ENCODE results near the gene PSMB2.
"Not testable (repeated sequence)": the region's sequence is repeated elsewhere in the genome, so short reads cannot be mapped to it uniquely, and the experiment has no call there.

PSMB2 gene

GRCh38 chr1:35592991-35593769 is 48.1 kb downstream of the PSMB2 start:
- DNase-seq (ENCODE audit: low read depth): no peak

GRCh38 chr1:35591211-35591610 is 50.1 kb downstream of the PSMB2 start:
- DNase-seq (ENCODE audit: low read depth): no peak

GRCh38 chr1:35590476-35591040 is 50.8 kb downstream of the PSMB2 start:
- no peak for DNase-seq (ENCODE audit: low read depth)

GRCh38 chr1:35589516-35590427 is 51.6 kb downstream of the PSMB2 start:
- no peak for DNase-seq (ENCODE audit: low read depth)

GRCh38 chr1:35588197-35588910 is 53.0 kb downstream of the PSMB2 start:
- DNase-seq (ENCODE audit: low read depth): no peak

GRCh38 chr1:35587736-35588135 is 53.6 kb downstream of the PSMB2 start:
- no peak for DNase-seq (ENCODE audit: low read depth)

GRCh38 chr1:35586808-35587207 is 54.5 kb downstream of the PSMB2 start:
- no peak for DNase-seq (ENCODE audit: low read depth)

GRCh38 chr1:35585805-35586204 is 55.5 kb downstream of the PSMB2 start:
- DNase-seq (ENCODE audit: low read depth): not testable (repeated sequence)

GRCh38 chr1:35585281-35585680 is 56.0 kb downstream of the PSMB2 start:
- DNase-seq (ENCODE audit: low read depth): no peak

- not testable (repeated sequence) for DNase-seq (ENCODE audit: low read depth)
Measured at GRCh38 chr1:35581621-35582020, 59.7 kb downstream of the PSMB2 start.

- DNase-seq (ENCODE audit: low read depth): no peak
Measured at GRCh38 chr1:35580949-35581388, 60.4 kb downstream of the PSMB2 start.

- peak; percentile 55 for DNase-seq (ENCODE audit: low read depth)
Measured at GRCh38 chr1:35577071-35577998, 64.0 kb downstream of the PSMB2 start.

GRCh38 chr1:35576766-35577070 is 64.6 kb downstream of the PSMB2 start:
- DNase-seq (ENCODE audit: low read depth): not testable (repeated sequence)

- no peak for DNase-seq (ENCODE audit: low read depth)
Measured at GRCh38 chr1:35576061-35576765, 65.1 kb downstream of the PSMB2 start.

GRCh38 chr1:35575416-35575958 is 65.8 kb downstream of the PSMB2 start:
- no peak for DNase-seq (ENCODE audit: low read depth)

GRCh38 chr1:35574655-35575415 is 66.5 kb downstream of the PSMB2 start:
- DNase-seq (ENCODE audit: low read depth): no peak

GRCh38 chr1:35574125-35574654 is 67.1 kb downstream of the PSMB2 start:
- DNase-seq (ENCODE audit: low read depth): no peak

GRCh38 chr1:35573198-35574124 is 67.9 kb downstream of the PSMB2 start, which contains the start of gene TFAP2E:
Gene TFAP2E (plus strand): TSS chr1:35573314. CDS start chr1:35573578, 264 bp downstream.
- DNase-seq (ENCODE audit: low read depth): no peak

Measured in activated T-helper 1 cell treated with Interleukin-2 at 50 U/mL for 16 hours (primary cell).